ENCODE measurements around the gene VCAM1.
"Not testable (repeated sequence)": the region's sequence is repeated elsewhere in the genome, so short reads cannot be mapped to it uniquely, and the experiment has no call there.

The VCAM1 gene

GRCh38 chr1:100781728-100782127 is 62.2 kb downstream of the VCAM1 start:
- not testable (repeated sequence) for DNase-seq

- DNase-seq: no peak
Measured at GRCh38 chr1:100782473-100783039, 63.0 kb downstream of the VCAM1 start.

- DNase-seq: no peak
Measured at GRCh38 chr1:100785470-100786052, 66.0 kb downstream of the VCAM1 start.

- no peak for DNase-seq
Measured at GRCh38 chr1:100786870-100787269, 67.3 kb downstream of the VCAM1 start.

All from activated CD8-positive, alpha-beta memory T cell treated with anti-CD3 and anti-CD28 coated beads, Interleukin-2, amount 50 U/mL, for 4 hours (primary cell).